KOPT-K1 (cell line): ENCODE data around the gene CEP131.
"Not testable (repeated sequence)": the region's sequence is repeated elsewhere in the genome, so short reads cannot be mapped to it uniquely, and the experiment has no call there.

Source experiments
- H3K27ac ChIP-seq: fragments of 200-600 bp; sonication (generic); 2 replicates; pipeline ENCODE4 v1.5.1; 2016; ENCODE audit warnings: antibody characterized with exemption, mild to moderate bottlenecking, low read depth, low read length; ENCODE audit not compliant: poor library complexity, severe bottlenecking
- H3K36me3 ChIP-seq: fragments of 200-600 bp; sonication (generic); 2 replicates; pipeline ENCODE4 v1.5.1; 2017; ENCODE audit warnings: antibody characterized with exemption, mild to moderate bottlenecking, low read length, moderate library complexity; ENCODE audit not compliant: insufficient read depth
- H3K9me3 ChIP-seq: fragments of 200-600 bp; sonication (generic); 2 replicates; pipeline ENCODE4 v1.5.1; 2017; ENCODE audit warnings: antibody characterized with exemption, low read length, mild to moderate bottlenecking; ENCODE audit not compliant: insufficient read depth, poor library complexity, severe bottlenecking

CEP131 gene

GRCh38 chr17:81148986-81149533 is 73.7 kb downstream of the CEP131 start:
- H3K9me3 ChIP-seq = no peaks in the 10 kb centered on the region
- H3K27ac ChIP-seq = no peak overlapping the region
- no peaks in the 10 kb centered on the region for H3K36me3 ChIP-seq

GRCh38 chr17:81148571-81148970 is 74.2 kb downstream of the CEP131 start:
- no peaks in the 10 kb centered on the region for H3K36me3 ChIP-seq

GRCh38 chr17:81147701-81148100 is 75.1 kb downstream of the CEP131 start:
- Histone ChIP-seq H3K27ac (no peak overlapping the region), H3K9me3 (no peaks in the 10 kb centered on the region), H3K36me3 (no peaks in the 10 kb centered on the region)

More at GRCh38 chr17:81148571-81148970, 74.2 kb downstream of the CEP131 start:
- Histone ChIP-seq H3K27ac (no peak overlapping the region), H3K9me3 (no peaks in the 10 kb centered on the region)

- H3K36me3 ChIP-seq, H3K9me3 ChIP-seq, H3K27ac ChIP-seq: not testable (repeated sequence)
These were observed 76.6 kb downstream of the CEP131 start for GRCh38 chr17:81146208-81146607.

GRCh38 chr17:81144423-81144781 is 78.4 kb downstream of the CEP131 start:
- Histone ChIP-seq H3K36me3 (no peaks in the 10 kb centered on the region), H3K27ac (no peak overlapping the region), H3K9me3 (no peaks in the 10 kb centered on the region)

- no peak overlapping the region for H3K27ac ChIP-seq
- H3K9me3 ChIP-seq = no peaks in the 10 kb centered on the region
- H3K36me3 ChIP-seq = no peaks in the 10 kb centered on the region
These were observed 78.9 kb downstream of the CEP131 start for GRCh38 chr17:81143717-81144422.

- no peak overlapping the region for H3K27ac ChIP-seq
- no peaks in the 10 kb centered on the region for H3K9me3 ChIP-seq
- H3K36me3 ChIP-seq = no peaks in the 10 kb centered on the region
These were observed 79.6 kb downstream of the CEP131 start for GRCh38 chr17:81143200-81143527.

- Histone ChIP-seq H3K27ac (no peak overlapping the region), H3K36me3 (no peaks in the 10 kb centered on the region), H3K9me3 (no peaks in the 10 kb centered on the region)
These were observed 80.2 kb downstream of the CEP131 start for GRCh38 chr17:81142301-81143199.

GRCh38 chr17:81140695-81141094 is 82.1 kb downstream of the CEP131 start:
- no peaks in the 10 kb centered on the region for H3K9me3 ChIP-seq
- H3K36me3 ChIP-seq = no peaks in the 10 kb centered on the region
- no peak overlapping the region for H3K27ac ChIP-seq

GRCh38 chr17:81140018-81140417 is 82.7 kb downstream of the CEP131 start:
- no peaks in the 10 kb centered on the region for H3K36me3 ChIP-seq
- no peak overlapping the region for H3K27ac ChIP-seq
- H3K9me3 ChIP-seq = no peaks in the 10 kb centered on the region
